IMR-90 (cell line): ENCODE results near the gene TRPM4.

Experiments
- CHD1 ChIP-seq: IDR thresholded peaks from 2 replicates; pipeline ENCODE4 v1.6.1; 2012; ENCODE audit warnings: low read depth, low read length, improper control_type of control experiment
- CTCF ChIP-seq: conservative IDR thresholded peaks from 2 replicates; pipeline ENCODE4 v1.5.1; 2012; ENCODE audit warnings: mild to moderate bottlenecking, low read depth, low read length, improper control_type of control experiment
- POLR2A ChIP-seq: IDR thresholded peaks from 2 replicates; pipeline ENCODE4 v1.6.1; 2012; ENCODE audit warnings: mild to moderate bottlenecking, low read depth, low read length
- RAD21 ChIP-seq: IDR thresholded peaks from 2 replicates; pipeline ENCODE4 v1.6.1; 2012; ENCODE audit warnings: low read length, improper control_type of control experiment
- RFX5 ChIP-seq: IDR thresholded peaks from 2 replicates; pipeline ENCODE4 v1.8.0; 2012; ENCODE audit warnings: low read depth, mild to moderate bottlenecking, low read length, moderate library complexity
- SMC3 ChIP-seq: fragments of 150-350 bp; IDR thresholded peaks from 2 replicates; pipeline ENCODE4 v1.6.1; 2016; ENCODE audit warnings: low read depth, mild to moderate bottlenecking, antibody characterized with exemption, low read length, moderate library complexity
- USF2 ChIP-seq: fragments of 150-350 bp; IDR thresholded peaks from 2 replicates; pipeline ENCODE4 v1.6.1; 2017; ENCODE audit warnings: mild to moderate bottlenecking, antibody characterized with exemption, low read length, low read depth

- TF ChIP-seq USF2 (no peak), CTCF (no peak), SMC3 (no peak), POLR2A (no peak), CHD1 (no peak), RAD21 (no peak), RFX5 (no peak)
Measured at GRCh38 chr19:49135686-49136085, 21.9 kb upstream of the TRPM4 start.
